HepG2 (cell line): ENCODE results near the gene ANO4. TPM values are rescaled to one million over a fixed set of nuclear protein-coding genes. Genes with fewer than 3 reads are reported as not detected.

Source experiments
- ATAC-seq: fragments of 200-7000 bp; cut with Tn5 transposase; 3 replicates; pipeline ENCODE4 v1.9.1; 2020; ENCODE audit warnings: mild to moderate bottlenecking, moderate library complexity
- BruUV-seq: library from RNA; stranded (reverse); fragments of 400-500 nt; replicated peaks from 2 replicates; lab custom pipeline; 2021; lab: Mats Ljungman, UMichigan
- CTCF ChIA-PET: fragments of 300-600 bp; formaldehyde crosslinking; extraction: SDS; loops from one replicate; lab custom pipeline; 2021; ENCODE audit warnings: low total read pairs, inconsistent platforms, low intra/inter-chr PET ratio; lab: Yijun Ruan, JAX
- POLR2A ChIA-PET: fragments of 350-600 bp; sonication (Branson Sonifier 250); formaldehyde crosslinking; loops from one replicate; lab custom pipeline; 2020; ENCODE audit warnings: antibody characterized with exemption, inconsistent platforms; lab: Yijun Ruan, JAX
- DNase-seq: peaks from one replicate; pipeline ENCODE4 v3.0.0-alpha.2; 2015; ENCODE audit warnings: low spot score
- FAIRE-seq: peaks from 3 replicates; lab custom pipeline; 2011; peaks lifted over from hg19 to GRCh38; lab: Jason Lieb, UNC
- H2AFZ ChIP-seq: one replicate; pipeline ENCODE4 v1.6.1; 2011; ENCODE audit warnings: low read length, inconsistent platforms
- H3K27ac ChIP-seq: fragments of 300-600 bp; 3 replicates; pipeline ENCODE4 v1.8.0; 2011; ENCODE audit warnings: mixed run types, mild to moderate bottlenecking, mixed read lengths, low read length, inconsistent platforms; ENCODE audit not compliant: insufficient read depth; ENCODE audit errors: extremely low read length
- H3K27me3 ChIP-seq, 2 experiments: fragments of 200-600 bp in 1 of 2; 2 replicates in 1 of 2; 3 replicates in 1 of 2; pipeline versions ENCODE4 v1.6.0 to v1.8.0; 2011; ENCODE audit warnings: low read length in 2 of 2, mild to moderate bottlenecking in 2 of 2, moderate library complexity in 2 of 2, inconsistent platforms in 1 of 2; ENCODE audit not compliant: insufficient read depth in 2 of 2, control insufficient read depth in 1 of 2
- H3K36me3 ChIP-seq, 2 experiments: fragments of 200-600 bp in 1 of 2; replicated peaks in 1 of 2; 2 replicates in 1 of 2; 3 replicates in 1 of 2; pipeline versions ENCODE4 v1.5.1 to v1.8.0; 2011; ENCODE audit warnings: low read length in 2 of 2, inconsistent platforms in 1 of 2; ENCODE audit not compliant: insufficient read depth in 2 of 2, control insufficient read depth in 1 of 2
- H3K4me1 ChIP-seq: 2 replicates; pipeline ENCODE4 v1.5.1; 2012; ENCODE audit warnings: low read length, inconsistent platforms; ENCODE audit not compliant: insufficient read depth
- H3K4me2 ChIP-seq: 2 replicates; pipeline ENCODE4 v1.6.0; 2011; ENCODE audit warnings: low read depth, low read length, inconsistent platforms
- H3K4me3 ChIP-seq, 3 experiments: fragments of 200-600 bp in 1 of 3; sonication (generic), shearing (Covaris generic) in 1 of 3; replicated peaks in 1 of 3; 2 replicates each; pipeline ENCODE4 v1.5.1; 2011 to 2016; ENCODE audit warnings: low read length in 3 of 3, inconsistent platforms in 2 of 3, low read depth in 2 of 3, mild to moderate bottlenecking in 2 of 3, control low read depth in 1 of 3, mixed read lengths in 1 of 3; ENCODE audit not compliant: insufficient read depth in 1 of 3
- H3K79me2 ChIP-seq: one replicate; pipeline ENCODE4 v1.6.1; 2011; ENCODE audit warnings: low read length, inconsistent platforms; ENCODE audit not compliant: insufficient read depth
- H3K9ac ChIP-seq: 2 replicates; pipeline ENCODE4 v1.6.0; 2011; ENCODE audit warnings: mild to moderate bottlenecking, low read depth, low read length, inconsistent platforms; ENCODE audit not compliant: insufficient read depth
- H3K9me3 ChIP-seq: 2 replicates; pipeline ENCODE4 v1.5.1; 2012; ENCODE audit warnings: mild to moderate bottlenecking, low read length
- H4K20me1 ChIP-seq: 2 replicates; pipeline ENCODE4 v1.6.0; 2011; ENCODE audit warnings: inconsistent platforms, mild to moderate bottlenecking, low read length, moderate library complexity; ENCODE audit not compliant: insufficient read depth
- ARNTL ChIP-seq: sonication (generic); formaldehyde crosslinking; IDR thresholded peaks from 2 replicates; pipeline ENCODE4 v1.4.0; 2020; ENCODE audit warnings: mild to moderate bottlenecking, missing genetic modification reagents
- BCL6 ChIP-seq: IDR thresholded peaks from 2 replicates; pipeline ENCODE4 v1.6.1; 2016; ENCODE audit warnings: missing genetic modification reagents, missing compliant biosample characterization
- CHCHD3 ChIP-seq: sonication (generic); formaldehyde crosslinking; IDR thresholded peaks from 2 replicates; pipeline ENCODE4 v1.8.0; 2022; ENCODE audit warnings: mild to moderate bottlenecking, missing genetic modification reagents, moderate library complexity
- FOSL1 ChIP-seq: sonication (generic); formaldehyde crosslinking; IDR thresholded peaks from 2 replicates; pipeline ENCODE4 v1.9.0; 2021; ENCODE audit warnings: missing genetic modification reagents, borderline replicate concordance
- FOXA3 ChIP-seq: IDR thresholded peaks from 2 replicates; pipeline ENCODE4 v1.6.1; 2016; ENCODE audit warnings: missing genetic modification reagents, missing compliant biosample characterization
- GATA4 ChIP-seq: sonication (generic); IDR thresholded peaks from 2 replicates; pipeline ENCODE4 v1.6.1; 2016; ENCODE audit warnings: antibody characterized with exemption, low read depth, borderline replicate concordance
- KDM2A ChIP-seq: sonication (generic); formaldehyde crosslinking; IDR thresholded peaks from 2 replicates; pipeline ENCODE4 v1.4.0; 2020; ENCODE audit warnings: low read depth, missing genetic modification reagents, borderline replicate concordance
- MIER2 ChIP-seq: IDR thresholded peaks from 2 replicates; pipeline ENCODE4 v1.6.1; 2016; ENCODE audit warnings: missing biosample characterization, missing genetic modification reagents
- MLXIP ChIP-seq: sonication (generic); formaldehyde crosslinking; IDR thresholded peaks from 2 replicates; pipeline ENCODE4 v1.9.0; 2021; ENCODE audit warnings: missing genetic modification reagents, borderline replicate concordance
- NR2C2 ChIP-seq: sonication (generic); formaldehyde crosslinking; IDR thresholded peaks from 2 replicates; pipeline ENCODE4 v1.4.0; 2020; ENCODE audit warnings: missing genetic modification reagents, mild to moderate bottlenecking, moderate library complexity, borderline replicate concordance
- PTBP1 ChIP-seq: fragments of 200-400 bp; formaldehyde crosslinking; IDR thresholded peaks from 2 replicates; pipeline ENCODE4 v1.6.1; 2018; ENCODE audit warnings: low read length, low read depth; ENCODE audit not compliant: poor library complexity, severe bottlenecking
- RFXANK ChIP-seq: IDR thresholded peaks from 2 replicates; pipeline ENCODE4 v1.6.1; 2016
- SMARCE1 ChIP-seq: fragments of 450-650 bp; IDR thresholded peaks from 2 replicates; pipeline ENCODE4 v1.6.1; 2017; ENCODE audit warnings: borderline replicate concordance
- SRSF9 ChIP-seq: fragments of 200-400 bp; formaldehyde crosslinking; IDR thresholded peaks from 2 replicates; pipeline ENCODE4 v1.6.1; 2018; ENCODE audit warnings: borderline replicate concordance, mild to moderate bottlenecking, low read depth, low read length; ENCODE audit not compliant: insufficient read depth, poor library complexity, severe bottlenecking
- SRY ChIP-seq: sonication (generic); formaldehyde crosslinking; IDR thresholded peaks from 2 replicates; pipeline ENCODE4 v1.8.0; 2022; ENCODE audit warnings: mild to moderate bottlenecking, missing genetic modification reagents
- ZBTB34 ChIP-seq: sonication (generic); formaldehyde crosslinking; IDR thresholded peaks from 2 replicates; pipeline ENCODE4 v1.8.0; 2022; ENCODE audit warnings: mild to moderate bottlenecking, missing genetic modification reagents
- ZEB1 ChIP-seq: IDR thresholded peaks from 2 replicates; pipeline ENCODE4 v1.6.1; 2012; ENCODE audit warnings: mild to moderate bottlenecking, low read depth, inconsistent platforms; ENCODE audit not compliant: insufficient replicate concordance
- ZNF616 ChIP-seq: sonication (generic); formaldehyde crosslinking; IDR thresholded peaks from 2 replicates; pipeline ENCODE4 v1.5.0; 2020; ENCODE audit warnings: low read depth, mild to moderate bottlenecking, missing genetic modification reagents
- WGBS: methylation state at CpG from one replicate; pipeline ENCODE4 v1.1.6; 2017; ENCODE audit warnings: low lambda C conversion rate; 5-methylcytosine and 5-hydroxymethylcytosine counted together
- in situ Hi-C: cut with HindIII; loops from 2 replicates; pipeline ENCODE4 v1.10.0; 2017; ENCODE audit warnings: low pct_unique_long_range_greater_than_20kb; ENCODE audit not compliant: extremely low pct_ligation_motif_present
- intact Hi-C: fragments of 100-400 bp; cut with micrococcal nuclease; formaldehyde crosslinking; loops from one replicate; pipeline ENCODE4 v1.10.0; 2022; ENCODE audit not compliant: unreplicated experiment
- polyA plus RNA-seq, 8 experiments: library from polyadenylated mRNA; depleted of rRNA in 3 of 8; stranded (reverse) in 7 of 8; unstranded in 1 of 8; fragments of >200 nt; fragmentation: Illumina TruSeq in 4 of 8; extraction: Trizol in 4 of 8; gene quantifications; 2 replicates each; pipeline versions ENCODE4 v1.2.1 to v1.2.3, GENCODE V29; 2011 to 2016; ENCODE audit warnings: low read depth in 4 of 8, missing spikeins in 1 of 8, mixed read lengths in 1 of 8; ENCODE audit not compliant: insufficient read depth in 1 of 8
- total RNA-seq, 5 experiments: library from RNA; depleted of rRNA; stranded (reverse); fragments of >200 nt; fragmentation: Illumina TruSeq; extraction: Trizol; gene quantifications; 2 replicates each; pipeline ENCODE4 v1.2.3, GENCODE V29; 2016; ENCODE audit warnings: low read depth in 1 of 5
- TF ChIP-seq, protein P1 (sequence below): sonication (generic); formaldehyde crosslinking; IDR thresholded peaks from 2 replicates; pipeline ENCODE4 v1.4.0; 2020; ENCODE audit warnings: missing genetic modification reagents, mild to moderate bottlenecking, borderline replicate concordance

Gene ANO4
- total and polyA plus RNA-seq, 2 of the 13 experiments (the other 11 are each of a cell fraction or from before 2014, with no cell fraction given) = not detected

DNA sequence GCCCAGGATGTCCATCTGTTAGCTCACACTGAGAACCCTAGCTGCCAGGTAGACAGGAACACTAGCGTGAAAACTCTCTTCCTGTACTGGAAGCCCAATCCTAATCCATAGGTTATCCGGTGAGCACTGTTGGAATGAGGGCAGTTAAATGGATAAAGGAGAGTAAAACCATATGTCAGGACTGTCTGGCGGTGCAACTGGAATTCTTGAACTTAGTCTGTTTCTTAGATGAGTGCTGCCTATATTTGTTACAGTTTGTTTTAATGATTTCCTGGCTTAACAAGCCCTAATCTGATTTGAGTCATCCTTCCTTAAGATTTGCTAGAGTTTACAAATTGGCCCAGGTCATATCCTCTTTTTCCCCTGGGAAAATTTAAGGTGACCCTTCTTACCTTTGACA is 104.7 kb downstream of the ANO4 start:
- ChIA-PET CTCF (no interaction called here), POLR2A (no interaction called here)
- no peak for FAIRE-seq
- Histone ChIP-seq H3K36me3 (no peaks in the 10 kb centered on the region), H3K4me3 (no peak overlapping the region), H3K27ac (no peak overlapping the region), H2AFZ (no peak overlapping the region), H3K4me2 (no peak overlapping the region), H3K79me2 (no peaks in the 10 kb centered on the region), H3K9me3 (no peaks in the 10 kb centered on the region), H3K27me3 (0 out of 5 replicates have a peak, but pooled peaks cover 0 to 1% of the 10 kb centered on the region in 2 experiments), H4K20me1 (no peaks in the 10 kb centered on the region), H3K4me1 (no peaks in the 10 kb centered on the region), H3K9ac (no peak overlapping the region)
- TF ChIP-seq SMARCE1 (no peak), RFXANK (no peak), NR2C2 (CRISPR knock-in tag) (no peak), BCL6 (CRISPR knock-in tag) (no peak), FOSL1 (CRISPR knock-in tag) (no peak), MLXIP (CRISPR knock-in tag) (no peak), ARNTL (CRISPR knock-in tag) (no peak), CHCHD3 (CRISPR knock-in tag) (no peak), SRSF9 (no peak), SRY (no peak), MIER2 (CRISPR knock-in tag) (no peak), GATA4 (no peak), ZBTB34 (CRISPR knock-in tag) (no peak), ZNF616 (CRISPR knock-in tag) (no peak), KDM2A (no peak), FOXA3 (no peak), ZEB1 (no peak), PTBP1 (no peak)
- TF ChIP-seq, protein P1, sequence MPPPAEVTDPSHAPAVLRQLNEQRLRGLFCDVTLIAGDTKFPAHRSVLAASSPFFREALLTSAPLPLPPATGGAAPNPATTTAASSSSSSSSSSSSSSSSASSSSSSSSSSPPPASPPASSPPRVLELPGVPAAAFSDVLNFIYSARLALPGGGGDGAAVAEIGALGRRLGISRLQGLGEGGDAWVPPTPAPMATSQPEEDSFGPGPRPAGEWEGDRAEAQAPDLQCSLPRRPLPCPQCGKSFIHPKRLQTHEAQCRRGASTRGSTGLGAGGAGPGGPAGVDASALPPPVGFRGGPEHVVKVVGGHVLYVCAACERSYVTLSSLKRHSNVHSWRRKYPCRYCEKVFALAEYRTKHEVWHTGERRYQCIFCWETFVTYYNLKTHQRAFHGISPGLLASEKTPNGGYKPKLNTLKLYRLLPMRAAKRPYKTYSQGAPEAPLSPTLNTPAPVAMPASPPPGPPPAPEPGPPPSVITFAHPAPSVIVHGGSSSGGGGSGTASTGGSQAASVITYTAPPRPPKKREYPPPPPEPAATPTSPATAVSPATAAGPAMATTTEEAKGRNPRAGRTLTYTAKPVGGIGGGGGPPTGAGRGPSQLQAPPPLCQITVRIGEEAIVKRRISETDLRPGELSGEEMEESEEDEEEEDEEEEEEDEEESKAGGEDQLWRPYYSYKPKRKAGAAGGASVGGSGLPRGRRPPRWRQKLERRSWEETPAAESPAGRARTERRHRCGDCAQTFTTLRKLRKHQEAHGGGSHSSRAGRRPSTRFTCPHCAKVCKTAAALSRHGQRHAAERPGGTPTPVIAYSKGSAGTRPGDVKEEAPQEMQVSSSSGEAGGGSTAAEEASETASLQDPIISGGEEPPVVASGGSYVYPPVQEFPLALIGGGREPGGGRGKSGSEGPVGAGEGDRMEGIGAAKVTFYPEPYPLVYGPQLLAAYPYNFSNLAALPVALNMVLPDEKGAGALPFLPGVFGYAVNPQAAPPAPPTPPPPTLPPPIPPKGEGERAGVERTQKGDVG (CRISPR knock-in tag) = no peak
- in situ Hi-C loops = no loop called here
- 8% methylated on average over 3 of the region's 3 CpGs for WGBS
- ATAC-seq = no peak
- no peak for DNase-seq
- BruUV-seq = no TSS peak
- intact Hi-C loops = no loop called here
